HG02610 (cell line): ENCODE data around the gene RHAG.
"Not testable (repeated sequence)": the region's sequence is repeated elsewhere in the genome, so short reads cannot be mapped to it uniquely, and the experiment has no call there.

Experiments used
- ATAC-seq: cut with Tn5 transposase; IDR thresholded peaks from one replicate; pipeline ENCODE4 v1.9.1; 2021; ENCODE audit warnings: mild to moderate bottlenecking, moderate library complexity; ENCODE audit not compliant: unreplicated experiment

The RHAG gene

DNA sequence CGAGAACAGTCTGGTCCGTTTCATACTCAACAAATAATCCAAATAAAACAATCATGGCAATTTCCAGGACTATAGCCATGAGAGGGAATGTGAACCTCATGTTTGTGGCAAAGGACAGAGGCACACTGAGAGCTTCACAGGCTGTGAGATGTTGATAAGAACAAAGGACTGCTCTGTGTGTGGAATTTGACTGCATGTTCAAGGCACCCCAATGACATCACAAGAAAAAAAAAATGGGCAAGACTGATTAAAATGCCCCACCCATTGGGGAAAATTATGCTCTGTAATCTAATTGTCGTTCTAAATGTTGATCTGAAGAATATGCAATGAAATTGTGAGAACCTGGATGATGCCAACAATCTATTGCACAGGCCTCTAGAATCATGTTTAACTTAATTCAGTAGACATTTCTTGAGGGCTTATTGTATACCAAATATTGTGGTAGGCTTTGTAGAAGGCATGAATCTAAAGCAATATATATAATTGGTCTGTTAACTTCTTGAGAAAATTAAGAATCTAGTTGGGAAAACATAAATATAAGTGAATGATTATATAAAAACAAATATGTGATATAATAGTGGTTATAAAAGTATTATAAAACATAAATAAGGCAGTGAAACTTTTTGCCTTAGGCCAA lies at the start of gene RHAG:
Gene RHAG, minus strand, starts transcription at position 127 of the 637 bp plus-strand sequence. Its CDS starts 27 bp downstream, at position 100.
- ATAC-seq: no peak

DNA sequence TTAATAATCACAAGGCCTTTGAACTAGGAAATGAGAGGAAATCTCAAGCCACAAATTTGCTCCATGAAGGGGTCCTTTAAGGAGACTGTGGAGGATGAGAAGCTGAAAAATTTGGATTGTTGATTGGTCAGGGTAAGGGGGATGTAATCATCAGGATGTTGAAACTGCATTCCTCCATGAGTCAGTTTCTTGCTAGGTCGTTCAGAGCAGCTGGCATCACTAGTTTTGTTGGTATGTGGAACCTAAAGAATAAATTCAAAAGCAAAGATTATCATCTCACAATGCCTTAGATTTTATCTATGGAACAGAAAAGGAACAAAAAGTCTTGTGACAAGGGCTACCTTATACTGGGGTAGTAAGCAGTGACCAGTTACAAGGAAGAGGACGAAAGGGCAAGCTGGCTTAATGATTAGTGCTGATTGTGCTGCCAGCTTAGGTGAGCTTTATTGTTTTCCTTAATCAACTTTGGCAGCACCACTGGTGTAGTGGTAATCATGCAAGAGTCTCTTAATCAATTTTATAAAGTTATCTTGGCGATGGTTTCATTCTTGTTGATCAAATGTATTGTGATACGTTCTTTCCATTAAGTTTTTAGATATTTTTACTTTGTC lies 40.1 kb upstream of the RHAG start:
- ATAC-seq: no peak

DNA sequence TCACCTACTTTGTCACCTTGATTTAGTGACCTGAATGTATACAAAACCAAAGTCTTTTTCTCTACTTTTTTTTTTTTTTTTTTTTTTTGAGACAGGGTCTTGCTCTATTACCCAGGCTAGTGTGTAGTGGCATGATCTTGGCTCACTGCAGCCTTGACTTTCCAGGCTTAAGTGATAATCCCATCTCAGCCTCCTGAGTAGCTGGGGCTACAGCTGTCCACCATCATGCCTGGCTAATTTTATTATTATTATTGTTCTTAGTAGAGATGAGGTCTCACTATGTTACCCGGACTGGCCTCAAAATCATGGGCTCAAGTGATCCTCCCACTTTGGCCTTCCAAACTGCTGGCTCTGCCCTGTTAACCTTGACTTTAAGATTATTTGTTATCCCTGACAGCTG lies 39.2 kb upstream of the RHAG start:
- ATAC-seq: no peak

DNA sequence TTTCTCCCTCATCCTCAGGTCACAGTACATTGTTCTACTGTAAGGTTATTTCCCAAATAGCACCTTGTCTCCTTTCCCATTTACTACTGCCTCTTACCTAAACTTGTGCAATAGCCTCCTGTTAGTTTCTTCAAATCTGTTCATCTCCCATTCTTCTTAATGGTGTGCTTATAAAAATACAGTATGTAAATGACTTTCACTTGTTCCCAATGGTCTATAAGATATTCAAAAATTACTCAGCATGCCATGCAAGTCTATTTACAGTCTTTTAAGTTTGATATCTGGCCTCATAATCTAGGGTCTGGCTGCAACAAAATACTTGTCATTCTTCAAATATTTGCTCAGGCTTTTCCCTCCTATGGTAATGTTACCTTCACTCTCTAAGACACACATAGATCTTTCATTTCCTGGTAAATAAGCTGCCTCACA lies 31.5 kb upstream of the RHAG start:
- ATAC-seq: no peak

DNA sequence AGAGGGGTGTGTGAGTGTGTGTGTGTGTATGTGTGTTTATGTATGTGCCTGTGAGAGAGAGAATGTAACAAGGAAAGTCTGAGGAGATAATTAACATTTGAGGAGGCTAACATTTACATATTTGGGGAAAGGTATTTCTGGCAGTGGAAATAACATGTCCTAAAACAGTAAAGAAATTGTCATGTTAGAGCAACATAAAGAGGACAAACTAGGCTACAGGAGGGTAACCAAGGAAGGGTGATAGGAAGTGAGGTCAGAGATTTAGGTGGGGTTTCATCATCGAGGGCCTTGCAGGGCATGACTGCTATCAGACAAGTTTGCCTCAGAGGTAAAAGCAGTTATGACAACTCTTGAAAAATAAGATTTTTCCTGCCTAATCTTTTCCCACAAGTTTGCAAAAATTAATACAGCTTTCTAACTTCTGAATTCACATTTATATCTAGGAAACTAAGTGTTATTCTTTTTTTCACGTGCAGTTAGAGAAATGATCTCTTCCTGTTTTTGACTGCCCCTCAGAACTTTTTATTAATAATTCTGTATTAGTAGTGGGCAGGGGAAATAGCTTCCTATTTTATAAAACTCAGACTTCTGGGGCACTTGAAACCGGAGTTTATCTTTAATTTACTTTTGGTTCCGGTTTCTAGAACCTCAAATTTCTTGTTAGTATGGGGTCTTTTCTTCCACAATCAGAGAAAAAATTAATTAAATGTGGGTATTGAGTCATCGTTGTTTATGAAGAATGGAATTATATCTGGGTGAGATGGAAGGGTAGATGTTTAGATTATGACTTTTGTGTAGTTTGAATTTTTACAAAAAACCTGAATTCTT lies 30.5 kb upstream of the RHAG start:
- no peak for ATAC-seq

DNA sequence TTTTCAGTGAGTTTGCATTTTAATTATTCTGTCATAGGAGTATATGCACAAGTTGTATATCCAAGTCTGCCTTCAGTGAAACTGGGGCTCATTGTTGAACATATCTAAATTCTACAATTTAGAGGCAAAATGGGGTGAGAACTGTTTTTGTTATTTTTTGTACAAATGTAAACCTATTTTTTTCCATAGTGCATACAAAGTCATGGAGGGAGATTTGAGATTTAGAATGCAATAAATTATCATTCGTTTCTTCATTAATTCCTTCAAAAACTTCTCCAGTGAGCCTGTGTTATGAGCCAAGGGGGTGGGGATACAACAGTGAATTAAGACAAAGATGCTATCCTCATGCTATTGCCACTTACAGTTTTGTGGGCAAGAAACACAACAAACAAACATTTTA lies 29.8 kb upstream of the RHAG start:
- ATAC-seq: no peak

DNA sequence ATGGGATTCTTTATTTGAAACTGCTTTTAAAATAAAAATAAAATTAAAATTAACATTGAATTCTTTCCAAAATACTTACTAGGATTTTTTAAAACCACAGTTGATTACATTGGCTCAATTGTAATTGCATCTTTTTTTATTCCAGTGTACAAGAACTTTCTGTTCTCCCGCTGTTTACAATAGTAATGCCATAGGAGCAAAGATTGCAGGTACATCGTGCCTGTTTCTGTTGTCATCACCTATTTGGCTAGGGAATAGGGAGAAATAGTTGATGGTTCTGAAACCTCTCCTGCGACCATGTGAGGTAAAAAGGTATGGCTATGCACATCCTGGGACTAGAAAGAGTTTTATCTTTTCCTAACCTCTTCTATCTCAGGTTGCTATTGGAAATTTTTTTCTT lies 28.2 kb upstream of the RHAG start:
- ATAC-seq: no peak

DNA sequence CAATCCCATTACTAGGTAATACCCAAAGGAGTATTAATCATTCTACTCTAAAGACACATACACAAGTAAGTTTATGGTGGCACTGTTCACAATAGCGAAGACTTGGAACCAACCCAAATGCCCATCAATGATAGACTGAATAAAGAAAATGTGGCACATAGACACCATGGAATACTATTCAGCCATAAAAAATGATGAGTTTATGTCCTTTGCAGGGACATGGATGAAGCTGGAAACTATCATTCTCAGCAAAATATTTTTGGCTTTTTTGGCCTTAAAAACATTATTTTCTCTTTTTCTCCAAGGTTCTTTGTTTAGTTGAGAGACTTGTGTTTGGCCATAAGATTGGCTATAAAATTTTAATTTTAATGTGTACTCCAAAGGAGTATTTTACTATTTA lies 27.4 kb upstream of the RHAG start:
- not testable (repeated sequence) for ATAC-seq

DNA sequence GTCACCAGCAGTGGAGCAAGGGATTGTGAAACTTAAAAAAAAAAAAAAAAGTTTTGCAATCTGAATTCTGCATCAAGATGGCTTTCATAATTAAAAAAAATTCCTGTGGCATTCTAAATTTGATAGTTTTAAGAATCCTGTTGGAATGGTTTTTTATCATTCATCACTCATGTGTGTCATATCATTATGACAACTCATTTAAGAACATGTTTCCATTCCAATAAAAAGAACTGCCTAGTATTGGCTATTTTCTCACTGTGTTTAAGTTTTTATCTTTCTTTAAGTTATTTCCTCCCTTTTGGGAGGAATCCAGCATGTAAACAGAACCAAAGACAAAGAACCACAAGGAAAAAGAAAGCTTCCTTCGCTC lies 26.2 kb upstream of the RHAG start:
- no peak for ATAC-seq

DNA sequence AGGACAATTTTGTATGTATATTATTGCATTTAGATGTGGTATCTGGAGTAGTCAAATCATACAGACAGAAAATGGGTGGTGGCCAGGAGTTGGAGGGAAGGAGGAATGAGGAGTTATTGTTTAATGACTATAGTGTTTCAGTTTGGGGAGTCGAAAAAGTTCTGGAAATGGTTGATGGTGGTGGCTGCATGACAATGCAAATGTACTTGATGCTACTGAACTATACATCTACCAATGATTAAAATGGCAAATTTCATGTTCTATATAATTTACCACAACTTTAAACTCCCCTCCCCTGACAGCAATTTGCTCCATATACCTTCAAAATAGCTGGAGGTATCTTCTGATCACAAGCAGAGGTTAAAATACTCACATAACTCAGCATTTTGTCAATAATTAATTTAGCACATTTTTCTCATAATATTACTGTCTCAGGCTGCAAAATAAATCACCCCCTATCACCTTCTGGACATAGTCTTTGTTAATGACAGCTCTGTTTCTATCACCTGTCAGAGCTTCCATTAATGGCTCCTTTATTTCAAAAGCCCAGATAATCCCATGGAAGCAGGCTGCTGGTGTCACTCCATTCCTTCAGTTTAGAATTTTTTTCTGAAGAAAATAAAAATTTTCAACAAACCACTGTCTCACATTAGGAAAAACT lies 25.7 kb upstream of the RHAG start:
- ATAC-seq: no peak

DNA sequence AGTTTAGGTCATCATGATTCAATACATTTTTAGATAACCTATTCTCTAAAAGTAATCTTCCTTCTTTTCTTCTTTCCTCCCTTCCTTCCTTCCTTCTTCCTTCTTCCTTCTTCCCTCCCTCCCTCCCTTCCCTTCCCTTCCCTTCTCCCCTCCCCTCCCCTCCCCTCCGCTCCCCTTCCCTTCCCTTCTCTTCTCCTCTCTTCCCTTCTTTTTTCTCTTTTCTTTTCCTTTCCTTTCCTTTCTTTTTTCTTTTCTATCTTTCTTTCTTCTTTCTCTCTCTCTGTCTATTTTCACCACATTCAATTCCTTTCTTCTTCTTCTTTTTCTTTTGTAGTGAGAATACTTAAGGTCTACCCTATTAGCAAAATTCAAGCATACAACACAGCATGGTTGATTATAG lies 17.3 kb upstream of the RHAG start:
- ATAC-seq: no peak

DNA sequence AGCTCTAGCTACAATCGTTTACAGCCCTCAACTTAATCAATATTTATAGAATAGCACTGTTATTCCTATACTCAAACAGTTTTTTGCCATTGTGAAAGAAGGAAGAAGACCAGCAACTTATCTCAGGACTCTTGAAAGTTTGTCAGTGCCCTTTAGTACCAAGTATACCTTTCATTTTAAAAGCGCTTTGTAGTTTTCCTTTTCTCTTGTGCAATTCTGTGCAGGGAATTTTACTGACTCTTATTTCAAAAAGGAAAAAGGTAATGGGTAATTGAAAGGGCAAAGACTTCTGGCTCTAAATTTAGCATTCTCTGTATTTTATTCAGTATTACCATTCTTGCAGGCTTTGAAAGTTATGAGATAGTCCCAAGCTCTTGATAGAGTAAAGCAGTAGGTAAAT lies 16.8 kb upstream of the RHAG start:
- ATAC-seq: no peak

DNA sequence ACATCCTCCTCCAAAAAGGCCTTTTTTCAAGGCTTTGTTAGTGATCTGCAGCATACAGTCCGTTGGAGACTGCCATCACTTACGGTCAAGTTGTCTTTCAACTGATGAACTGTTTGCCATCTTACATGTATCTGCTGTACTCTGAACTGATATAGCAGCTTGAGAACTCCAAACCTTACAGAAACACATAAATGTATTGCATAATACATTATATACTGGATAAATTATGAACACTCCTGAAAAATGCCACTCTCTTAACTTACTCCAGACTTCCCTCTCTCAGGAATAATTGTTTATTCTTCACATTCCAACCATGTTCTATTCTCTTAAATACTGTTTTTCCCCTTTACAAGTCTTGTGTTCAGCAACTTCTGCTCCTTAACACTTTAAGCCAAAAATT lies 14.6 kb upstream of the RHAG start:
- no peak for ATAC-seq

DNA sequence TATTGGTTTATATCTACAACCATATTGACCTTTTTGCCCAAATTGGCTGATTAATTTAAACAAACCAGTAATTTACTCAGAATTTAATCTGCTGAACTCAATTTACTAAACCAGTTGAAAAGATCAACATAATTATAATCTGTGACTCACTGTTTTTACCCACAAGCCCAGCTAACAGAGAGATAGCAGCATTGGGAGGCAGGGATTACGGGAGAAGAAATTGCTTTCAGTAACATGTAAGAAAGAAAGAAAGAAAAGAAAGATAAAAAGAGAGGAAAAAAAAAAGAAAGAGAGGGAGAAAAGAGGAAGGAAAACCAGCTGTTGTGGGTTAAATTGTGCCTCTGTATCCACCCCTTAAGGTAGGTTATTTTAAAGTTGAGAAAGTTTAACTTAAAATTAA lies 13.3 kb upstream of the RHAG start:
- no peak for ATAC-seq

DNA sequence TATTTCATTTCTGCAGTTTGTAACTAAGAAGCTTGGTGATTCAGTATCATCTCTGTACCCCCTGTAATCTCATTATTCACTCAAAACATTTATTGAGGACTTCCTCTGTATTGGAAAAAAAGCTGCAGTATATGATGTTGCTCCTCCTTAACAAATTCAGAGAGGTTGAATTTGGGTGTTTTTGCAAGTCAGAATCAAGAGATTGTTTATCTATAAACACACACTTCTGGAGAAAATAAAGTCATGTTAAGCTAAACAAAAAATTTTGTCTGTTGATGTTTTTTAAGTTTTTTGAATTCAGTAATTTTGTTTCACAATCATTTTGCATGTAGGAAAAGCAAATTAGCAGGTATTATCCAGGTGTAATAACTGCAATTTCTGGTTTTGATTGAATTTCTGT lies 11.4 kb upstream of the RHAG start:
- no peak for ATAC-seq

DNA sequence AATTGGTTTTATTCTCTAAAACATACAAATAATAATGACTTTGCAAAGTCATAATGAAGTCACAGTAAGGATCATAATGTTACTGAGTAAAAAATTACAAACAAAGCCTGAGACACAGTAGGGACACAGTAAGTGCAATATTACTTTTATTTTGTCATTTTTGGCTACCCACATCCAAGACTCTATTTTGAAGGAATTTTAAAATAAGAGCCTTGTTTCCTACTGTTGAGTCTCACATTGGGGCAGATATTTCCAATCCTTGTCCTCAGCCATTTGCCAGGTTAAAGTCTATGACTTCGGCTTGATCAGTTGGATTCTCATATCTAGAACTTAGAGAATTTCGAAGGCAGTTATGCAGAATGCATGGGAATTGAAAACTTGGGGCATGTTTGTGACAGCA lies 10.8 kb upstream of the RHAG start:
- ATAC-seq: no peak

DNA sequence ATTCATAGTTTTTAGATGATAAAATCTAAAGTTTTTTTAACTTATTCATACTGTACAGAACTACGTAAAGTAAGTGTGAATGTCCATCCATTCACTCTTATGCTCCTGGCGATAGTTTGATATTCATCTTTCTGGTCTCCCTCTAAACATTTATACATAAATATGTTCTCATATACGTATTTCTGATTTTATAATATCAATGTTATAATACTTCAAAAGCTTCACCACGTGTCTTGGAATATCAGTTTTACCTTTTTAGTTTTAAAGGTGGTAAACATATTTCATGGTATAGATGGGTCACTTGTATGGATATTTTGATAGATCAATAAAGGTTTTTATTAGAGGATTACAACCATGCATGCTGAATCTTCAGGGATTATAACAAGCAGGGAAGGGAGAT lies 10.3 kb upstream of the RHAG start:
- ATAC-seq: no peak

DNA sequence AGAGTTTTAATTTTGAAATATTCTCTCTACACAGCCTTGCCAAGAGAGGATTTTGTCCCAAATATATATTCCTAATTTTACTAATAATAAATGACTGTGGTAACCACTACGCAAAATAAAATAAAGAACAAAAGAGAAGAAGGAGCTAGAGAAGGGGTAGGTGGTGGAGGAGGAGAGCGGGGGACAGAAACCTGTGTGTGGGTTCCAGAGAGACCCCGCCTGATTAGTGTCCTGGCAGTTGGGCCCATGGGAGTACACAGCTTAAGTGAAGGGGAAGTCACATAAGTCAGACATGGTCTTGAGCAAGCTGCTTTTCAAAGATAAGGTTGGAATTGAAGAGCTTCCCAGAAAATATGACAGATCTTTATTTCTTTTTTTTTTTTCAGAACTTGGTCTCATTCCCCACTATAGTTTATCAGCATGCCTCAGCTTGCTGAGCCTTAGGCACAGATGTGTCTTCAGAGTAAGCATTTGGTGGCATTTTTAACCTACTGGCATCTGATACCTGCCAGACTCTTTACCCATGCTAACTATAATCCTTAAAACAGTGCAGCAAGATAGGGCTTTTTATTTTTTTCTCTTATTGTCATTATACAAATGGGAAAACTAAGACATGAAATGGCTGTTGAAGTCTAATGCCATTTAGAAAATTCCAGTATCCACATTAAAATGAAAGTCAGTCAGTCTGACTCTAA lies 9.6 kb upstream of the RHAG start:
- ATAC-seq: no peak

DNA sequence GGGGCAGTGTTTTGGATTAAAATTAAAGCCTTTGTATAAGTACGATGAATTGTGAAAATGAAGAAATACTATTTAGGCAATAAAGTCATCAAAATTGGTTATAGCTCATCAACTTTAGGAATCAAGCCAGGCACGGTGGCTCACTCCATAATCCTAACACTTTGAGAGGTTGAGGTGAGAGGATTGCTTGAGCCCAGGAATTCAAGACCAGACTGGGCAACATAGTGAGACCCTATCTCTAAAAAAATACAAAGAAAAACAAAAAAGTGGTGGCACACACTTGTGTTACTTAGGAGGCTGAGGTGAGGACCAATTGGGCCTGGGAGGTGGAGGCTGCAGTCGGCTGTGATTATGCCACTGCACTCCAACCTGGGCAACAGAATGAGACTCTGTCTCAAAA lies 8.5 kb upstream of the RHAG start:
- ATAC-seq: no peak

DNA sequence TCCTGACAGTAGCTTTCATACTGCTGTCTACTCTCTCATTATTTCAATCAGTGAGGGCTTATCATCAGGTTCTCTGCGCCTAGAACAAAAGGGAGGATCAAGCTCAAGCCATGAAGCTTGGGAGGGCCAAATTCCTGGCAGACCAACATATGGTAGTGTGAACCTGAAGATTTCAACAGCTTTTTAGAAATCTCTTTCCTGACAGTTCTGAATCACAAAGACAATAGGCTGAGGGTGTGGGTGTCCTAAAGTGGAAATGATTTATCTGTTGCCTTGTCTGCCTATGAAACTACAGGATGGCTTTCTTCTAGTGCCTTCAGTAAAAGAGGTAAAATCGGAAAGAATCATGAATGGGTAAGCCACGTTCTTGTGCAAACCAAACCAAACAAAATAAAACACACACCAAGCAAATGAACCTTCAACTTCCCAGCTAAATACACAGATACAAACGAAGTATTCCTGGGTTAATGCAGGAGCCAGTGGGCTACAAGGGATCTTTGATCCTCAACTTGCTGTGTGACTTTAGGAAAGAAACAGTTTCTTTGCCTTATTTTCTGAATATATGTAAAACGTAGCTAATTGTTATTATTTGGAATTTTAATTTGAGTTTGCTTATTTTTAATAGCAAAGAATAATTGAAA lies 2.7 kb upstream of the RHAG start:
- ATAC-seq: no peak

DNA sequence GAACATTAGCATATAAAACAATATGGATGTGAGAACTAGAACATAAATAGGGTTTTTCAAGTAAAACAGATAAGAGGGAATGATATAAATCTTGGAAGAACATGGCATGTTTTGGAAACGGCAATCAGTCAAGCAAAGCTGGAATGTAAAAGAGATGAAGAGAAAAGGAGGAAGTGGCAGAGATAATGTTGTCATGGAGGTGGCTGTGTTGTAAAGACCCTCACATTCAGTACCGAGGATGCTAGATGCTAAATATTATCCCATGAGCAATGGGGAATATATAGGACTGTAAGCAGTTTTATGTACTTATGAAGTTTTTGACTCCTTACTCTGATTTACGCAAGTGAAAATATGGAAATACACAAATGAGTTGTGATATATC lies 702 bp upstream of the RHAG start:
- no peak for ATAC-seq
